IgD-negative memory B cell (primary cell): ENCODE results near the gene NEURL3. TPM values are rescaled to one million over a fixed set of nuclear protein-coding genes. Genes with fewer than 3 reads are reported as not detected.
"Not testable (repeated sequence)": the region's sequence is repeated elsewhere in the genome, so short reads cannot be mapped to it uniquely, and the experiment has no call there.

Experiments
- H3K27ac Mint-ChIP-seq, 3 donors: one replicate each; pipeline ENCODE4 v1.8.0; 2020 to 2022; ENCODE audit warnings: mild to moderate bottlenecking in 3 of 3, mixed read lengths in 3 of 3, moderate library complexity in 1 of 3
- H3K27me3 Mint-ChIP-seq: one replicate; pipeline ENCODE4 v1.8.0; 2021; ENCODE audit warnings: mixed read lengths
- H3K36me3 Mint-ChIP-seq: one replicate; pipeline ENCODE4 v1.8.0; 2020; ENCODE audit warnings: mild to moderate bottlenecking, mixed read lengths
- H3K4me1 Mint-ChIP-seq, 3 donors: one replicate each; pipeline ENCODE4 v1.8.0; 2020 to 2022; ENCODE audit warnings: mixed read lengths in 3 of 3, mild to moderate bottlenecking in 1 of 3
- H3K4me3 Mint-ChIP-seq, 4 donors: one replicate each; pipeline ENCODE4 v1.8.0; 2020 to 2022; ENCODE audit warnings: mild to moderate bottlenecking in 4 of 4, mixed read lengths in 4 of 4, moderate library complexity in 3 of 4
- H3K9me3 Mint-ChIP-seq, 3 donors: one replicate each; pipeline ENCODE4 v1.8.0; 2020 to 2021; ENCODE audit warnings: mixed read lengths in 3 of 3, mild to moderate bottlenecking in 1 of 3
- polyA plus RNA-seq: library from polyadenylated mRNA; unstranded; fragments of 300-500 nt; fragmentation: Illumina TruSeq; gene quantifications from one replicate; pipeline ENCODE4 v1.2.3, GENCODE V29; 2021

Gene NEURL3
- polyA plus RNA-seq, 1 donor from 2014 or later: not detected

GRCh38 chr2:96471772-96472171 lies 33.4 kb downstream of the NEURL3 start:
- H3K4me3 Mint-ChIP-seq: no peak overlapping the region
- no peak overlapping the region for H3K27ac Mint-ChIP-seq
- H3K4me1 Mint-ChIP-seq: peaks cover 5 to 7% (median 6%) of the 10 kb centered on the region in 3 donors
- no peaks in the 10 kb centered on the region for H3K9me3 Mint-ChIP-seq
- no peaks in the 10 kb centered on the region for H3K36me3 Mint-ChIP-seq
- H3K27me3 Mint-ChIP-seq: peaks cover 8% of the 10 kb centered on the region

- H3K36me3 Mint-ChIP-seq: no peaks in the 10 kb centered on the region
- no peak overlapping the region for H3K27ac Mint-ChIP-seq
- no peak overlapping the region for H3K4me3 Mint-ChIP-seq
- peaks cover 8% of the 10 kb centered on the region for H3K27me3 Mint-ChIP-seq
- peaks cover 5 to 7% (median 6%) of the 10 kb centered on the region in 3 donors for H3K4me1 Mint-ChIP-seq
- H3K9me3 Mint-ChIP-seq: no peaks in the 10 kb centered on the region
These were observed 34.5 kb downstream of the NEURL3 start for GRCh38 chr2:96470636-96471035.

DNA sequence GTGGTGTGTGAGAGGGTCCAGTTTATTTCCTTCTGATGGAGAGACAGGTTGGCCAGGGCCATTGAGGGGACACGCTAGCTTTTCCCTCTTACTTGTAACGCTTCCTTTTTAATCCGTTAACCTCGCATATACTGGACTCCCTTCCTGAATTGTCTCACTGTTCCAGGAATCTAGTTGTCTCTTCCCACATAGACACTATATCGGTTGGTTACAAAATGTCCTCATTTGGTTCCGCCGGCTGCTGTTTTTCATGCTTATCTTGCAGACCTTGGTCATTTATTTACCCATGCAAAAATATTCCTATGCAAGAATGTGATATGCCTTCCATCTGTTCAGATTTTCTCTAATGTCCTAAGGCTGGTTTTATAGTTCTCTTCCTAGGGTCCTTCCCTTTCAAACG lies 35.0 kb downstream of the NEURL3 start:
- no peak overlapping the region for H3K4me3 Mint-ChIP-seq
- H3K9me3 Mint-ChIP-seq: no peaks in the 10 kb centered on the region
- peaks cover 3 to 5% (median 5%) of the 10 kb centered on the region in 3 donors for H3K4me1 Mint-ChIP-seq
- no peak overlapping the region for H3K27ac Mint-ChIP-seq
- H3K27me3 Mint-ChIP-seq: peaks cover 8% of the 10 kb centered on the region
- no peaks in the 10 kb centered on the region for H3K36me3 Mint-ChIP-seq

- no peak overlapping the region for H3K27ac Mint-ChIP-seq
- H3K9me3 Mint-ChIP-seq: no peaks in the 10 kb centered on the region
- no peak overlapping the region for H3K4me3 Mint-ChIP-seq
- peaks cover 2 to 5% (median 3%) of the 10 kb centered on the region in 3 donors for H3K4me1 Mint-ChIP-seq
- no peaks in the 10 kb centered on the region for H3K36me3 Mint-ChIP-seq
- H3K27me3 Mint-ChIP-seq: peaks cover 8% of the 10 kb centered on the region
These were observed 36.3 kb downstream of the NEURL3 start for GRCh38 chr2:96468904-96469303.

DNA sequence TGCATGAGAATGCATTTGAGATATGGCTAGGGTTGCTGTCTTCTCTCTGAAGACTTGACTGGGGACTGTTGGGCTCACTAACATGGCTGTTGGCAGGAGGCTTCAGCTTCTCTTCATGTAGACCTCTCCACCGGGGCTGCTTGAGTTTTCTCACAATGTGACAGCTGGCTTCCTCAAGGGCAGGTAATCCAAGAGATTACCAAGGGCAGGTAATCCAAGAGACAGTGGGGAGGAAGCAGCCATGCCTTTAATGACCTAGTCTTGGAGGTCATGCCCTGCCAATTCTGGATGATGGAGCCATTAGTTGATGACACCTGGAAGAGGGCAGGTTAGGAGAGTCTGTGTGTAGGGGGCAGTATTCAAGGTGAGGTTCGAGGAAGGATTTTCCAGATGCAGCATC lies 40.5 kb downstream of the NEURL3 start:
- H3K4me3 Mint-ChIP-seq: no peak overlapping the region
- no peaks in the 10 kb centered on the region for H3K36me3 Mint-ChIP-seq
- H3K4me1 Mint-ChIP-seq: peaks cover 0 to 1% (median 0%) of the 10 kb centered on the region in 3 donors
- H3K9me3 Mint-ChIP-seq: peaks cover 0 to 5% (median under 1%) of the 10 kb centered on the region in 3 donors
- no peak overlapping the region for H3K27ac Mint-ChIP-seq
- peaks cover 6% of the 10 kb centered on the region for H3K27me3 Mint-ChIP-seq

DNA sequence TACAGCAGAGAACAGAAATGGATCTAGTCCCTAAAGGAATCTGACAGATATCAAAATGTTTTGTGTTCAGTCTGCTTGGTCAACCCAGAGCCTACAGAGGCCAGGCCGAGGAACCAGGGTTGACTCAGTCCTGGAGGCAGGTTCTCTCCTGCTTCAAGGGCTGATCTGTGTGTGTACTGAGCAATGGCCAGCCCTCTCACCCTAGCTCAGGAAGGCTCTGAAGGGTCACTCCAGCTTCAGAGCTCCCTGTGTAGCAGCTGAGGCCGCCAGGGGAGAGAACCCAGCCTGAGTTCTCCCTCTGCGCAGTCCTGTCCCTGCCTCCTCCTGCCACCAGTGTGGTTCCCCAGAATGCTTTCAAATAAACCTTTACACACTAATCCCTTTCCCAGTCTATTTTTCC lies 41.1 kb downstream of the NEURL3 start:
- Mint-ChIP-seq H3K9me3 (peaks cover 0 to 11% (median 6%) of the 10 kb centered on the region in 3 donors), H3K27me3 (peaks cover 4% of the 10 kb centered on the region), H3K36me3 (no peaks in the 10 kb centered on the region), H3K4me1 (peaks cover 0 to 1% (median 0%) of the 10 kb centered on the region in 3 donors), H3K4me3 (no peak overlapping the region), H3K27ac (no peak overlapping the region)

GRCh38 chr2:96463119-96463518 lies 42.0 kb downstream of the NEURL3 start:
- H3K36me3 Mint-ChIP-seq: no peaks in the 10 kb centered on the region
- peaks cover 0 to 12% (median 6%) of the 10 kb centered on the region in 3 donors for H3K9me3 Mint-ChIP-seq
- H3K27me3 Mint-ChIP-seq: no peaks in the 10 kb centered on the region
- no peak overlapping the region for H3K27ac Mint-ChIP-seq
- H3K4me3 Mint-ChIP-seq: no peak overlapping the region
- H3K4me1 Mint-ChIP-seq: peaks cover 0 to 1% (median 0%) of the 10 kb centered on the region in 3 donors

- not testable (repeated sequence) for H3K27ac Mint-ChIP-seq, H3K27me3 Mint-ChIP-seq, H3K36me3 Mint-ChIP-seq, H3K4me3 Mint-ChIP-seq, H3K4me1 Mint-ChIP-seq
- H3K9me3 Mint-ChIP-seq: peaks cover 0 to 12% (median 6%) of the 10 kb centered on the region in 3 donors
These were observed 43.5 kb downstream of the NEURL3 start for GRCh38 chr2:96461616-96462015.

DNA sequence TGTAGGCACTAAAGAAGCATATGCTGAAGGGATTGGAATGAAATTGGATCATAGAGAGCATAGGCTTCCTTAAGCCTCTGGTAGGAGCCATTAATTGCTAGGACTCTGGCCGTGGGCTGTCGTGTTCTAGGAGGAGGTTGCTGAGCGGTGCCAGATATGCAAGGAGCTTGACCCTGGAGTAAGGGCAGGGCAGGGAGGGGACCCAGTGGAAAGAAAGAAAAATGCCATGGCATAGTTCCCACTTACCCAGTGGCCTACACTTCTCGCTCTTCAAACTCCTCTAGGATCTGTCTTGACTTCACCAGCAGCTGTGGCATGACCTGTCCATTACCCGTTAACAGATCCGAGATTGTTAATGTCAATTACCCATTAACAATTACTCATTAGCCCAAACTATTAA lies 53.1 kb downstream of the NEURL3 start:
- no peaks in the 10 kb centered on the region for H3K36me3 Mint-ChIP-seq
- no peaks in the 10 kb centered on the region for H3K4me1 Mint-ChIP-seq
- no peak overlapping the region for H3K27ac Mint-ChIP-seq
- H3K4me3 Mint-ChIP-seq: no peak overlapping the region
- no peaks in the 10 kb centered on the region for H3K9me3 Mint-ChIP-seq
- H3K27me3 Mint-ChIP-seq: peaks cover 3% of the 10 kb centered on the region

DNA sequence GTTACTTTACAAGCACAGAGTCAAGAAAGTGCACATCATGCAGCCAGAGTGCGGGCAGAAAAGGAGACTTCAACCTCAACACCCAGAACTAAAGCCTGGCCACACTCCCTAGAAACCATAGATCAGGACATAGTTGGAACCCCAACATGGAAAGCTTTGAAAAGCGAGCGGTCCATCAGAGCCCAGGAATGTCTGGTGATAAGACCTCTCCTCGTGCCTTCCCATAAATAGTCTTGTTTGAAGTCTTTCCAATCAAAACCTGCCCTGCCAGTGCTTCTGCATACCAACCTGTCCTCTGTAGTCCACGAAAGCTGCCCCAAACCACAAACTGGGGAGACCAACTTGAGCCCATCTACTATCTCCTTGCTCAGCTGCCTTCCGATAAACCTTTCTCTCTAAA lies 55.5 kb downstream of the NEURL3 start:
- no peaks in the 10 kb centered on the region for H3K36me3 Mint-ChIP-seq
- no peaks in the 10 kb centered on the region for H3K4me1 Mint-ChIP-seq
- no peaks in the 10 kb centered on the region for H3K27me3 Mint-ChIP-seq

GRCh38 chr2:96449174-96449573 lies 56.0 kb downstream of the NEURL3 start:
- Mint-ChIP-seq H3K36me3 (no peaks in the 10 kb centered on the region), H3K27me3 (no peaks in the 10 kb centered on the region), H3K9me3 (no peaks in the 10 kb centered on the region), H3K4me3 (no peak overlapping the region), H3K4me1 (no peaks in the 10 kb centered on the region), H3K27ac (no peak overlapping the region)

More for the DNA sequence above, 55.5 kb downstream of the NEURL3 start:
- Mint-ChIP-seq H3K4me3 (no peak overlapping the region), H3K27ac (no peak overlapping the region), H3K9me3 (no peaks in the 10 kb centered on the region)

DNA sequence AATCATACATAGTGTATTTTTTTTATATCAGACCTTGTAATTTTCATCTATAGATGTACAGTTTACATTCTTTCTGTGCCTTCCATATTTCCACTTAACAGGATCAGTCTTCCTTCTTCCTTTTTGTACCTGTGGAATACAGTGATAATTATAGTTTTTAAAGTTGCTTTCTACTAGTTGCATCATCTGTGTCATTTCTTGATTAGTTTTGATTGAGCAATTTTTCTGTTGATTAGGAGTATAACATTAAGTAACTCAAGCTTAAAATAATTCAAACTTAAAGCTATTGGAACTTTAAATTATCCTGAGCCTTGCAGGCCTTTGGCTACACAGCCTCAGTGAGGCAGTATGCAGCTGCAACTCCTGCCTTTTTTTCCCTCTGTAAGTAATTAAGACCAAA lies 57.4 kb downstream of the NEURL3 start:
- Mint-ChIP-seq H3K27ac (no peak overlapping the region), H3K27me3 (no peaks in the 10 kb centered on the region), H3K36me3 (no peaks in the 10 kb centered on the region), H3K4me3 (no peak overlapping the region), H3K4me1 (no peaks in the 10 kb centered on the region), H3K9me3 (no peaks in the 10 kb centered on the region)

Other genes starting within 250 kb of the NEURL3 start
- 41.7 TPM for gene TMEM127, start 239.4 kb downstream of the NEURL3 start, polyA plus RNA-seq
- 83.5 TPM for gene CIAO1, start 239.1 kb downstream of the NEURL3 start, polyA plus RNA-seq
- 79.3 TPM for gene SNRNP200, start 199.8 kb downstream of the NEURL3 start, polyA plus RNA-seq
- 4.4 TPM for gene ITPRIPL1, start 180.0 kb downstream of the NEURL3 start, polyA plus RNA-seq
- gene NCAPH, start 169.6 kb downstream of the NEURL3 start, polyA plus RNA-seq: 1.5 TPM
- gene ARID5A, start 31.4 kb upstream of the NEURL3 start, polyA plus RNA-seq: 62.3 TPM
- 17.3 TPM for gene KANSL3, start 133.0 kb upstream of the NEURL3 start, polyA plus RNA-seq
- not detected for gene FER1L5, start 137.4 kb upstream of the NEURL3 start, polyA plus RNA-seq
- gene LMAN2L, start 234.7 kb upstream of the NEURL3 start, polyA plus RNA-seq: 19.1 TPM